K562 (cell line): ENCODE data around the gene ODAD3. TPM values are rescaled to one million over a fixed set of nuclear protein-coding genes. Genes with fewer than 3 reads are reported as not detected.

Source experiments
- ATAC-seq: fragments of 200-7000 bp; cut with Tn5 transposase; 3 replicates; pipeline ENCODE4 v1.9.1; 2020; ENCODE audit warnings: moderate library complexity
- BruUV-seq: library from RNA; stranded (reverse); fragments of 400-500 nt; replicated peaks from 2 replicates; lab custom pipeline; 2021; lab: Mats Ljungman, UMichigan
- CTCF ChIA-PET: fragments of 300-600 bp; formaldehyde crosslinking; extraction: SDS; loops from one replicate; lab custom pipeline; 2021; ENCODE audit warnings: low intra/inter-chr PET ratio; lab: Yijun Ruan, JAX
- POLR2A ChIA-PET: fragments of 300-600, 350-650 bp; sonication (Branson Sonifier 250); formaldehyde crosslinking; extraction: SDS; loops from one replicate; lab custom pipeline; 2021; ENCODE audit warnings: antibody characterized with exemption, inconsistent platforms; lab: Yijun Ruan, JAX
- DNase-seq, 4 experiments: peaks; one replicate each; pipeline versions ENCODE4 v3.0.0 to v3.0.0-alpha.2; 2011 to 2018; ENCODE audit warnings: low spot score in 3 of 4, mixed read lengths in 3 of 4; ENCODE audit errors: extremely low read depth in 1 of 4
- FAIRE-seq: peaks from 2 replicates; lab custom pipeline; 2011; peaks lifted over from hg19 to GRCh38; lab: Jason Lieb, UNC
- H2AFZ ChIP-seq: 2 replicates; pipeline ENCODE4 v1.6.0; 2011; ENCODE audit warnings: low read depth, low read length, control low read depth, inconsistent platforms
- H3K27ac ChIP-seq: fragments of 200-600 bp; 3 replicates; pipeline ENCODE4 v1.8.0; 2011; ENCODE audit warnings: low read depth, mild to moderate bottlenecking, control low read depth, inconsistent platforms, low read length, moderate library complexity, mixed read lengths; ENCODE audit errors: extremely low read depth
- H3K27me3 ChIP-seq, 2 experiments: fragments of 300-600 bp in 1 of 2; 2 replicates in 1 of 2; 3 replicates in 1 of 2; pipeline versions ENCODE4 v1.6.0 to v1.8.0; 2011; ENCODE audit warnings: inconsistent platforms in 2 of 2, low read length in 2 of 2, mild to moderate bottlenecking in 1 of 2, mixed read lengths in 1 of 2, moderate library complexity in 1 of 2; ENCODE audit not compliant: control insufficient read depth in 2 of 2, insufficient read depth in 2 of 2
- H3K36me3 ChIP-seq: fragments of 300-600 bp; 3 replicates; pipeline ENCODE4 v1.8.0; 2011; ENCODE audit warnings: mild to moderate bottlenecking, low read length, inconsistent platforms; ENCODE audit not compliant: control insufficient read depth, insufficient read depth
- H3K4me1 ChIP-seq, 2 experiments: fragments of 200-600 bp in 1 of 2; replicated peaks in 1 of 2; 2 replicates in 1 of 2; 3 replicates in 1 of 2; pipeline versions ENCODE4 v1.5.1 to v1.8.0; 2011; ENCODE audit warnings: inconsistent platforms in 2 of 2, low read length in 2 of 2, mild to moderate bottlenecking in 1 of 2, mixed read lengths in 1 of 2, moderate library complexity in 1 of 2; ENCODE audit not compliant: control insufficient read depth in 2 of 2, insufficient read depth in 2 of 2
- H3K4me2 ChIP-seq: 2 replicates; pipeline ENCODE4 v1.6.1; 2011; ENCODE audit warnings: low read length, control low read depth, inconsistent platforms, mixed read lengths; ENCODE audit not compliant: insufficient read depth
- H3K4me3 ChIP-seq: fragments of 200-600 bp; sonication (generic), shearing (Covaris generic); 2 replicates; pipeline ENCODE4 v1.5.1; 2016; ENCODE audit warnings: control low read depth, inconsistent platforms
- H3K79me2 ChIP-seq: fragments of 200-600 bp; 3 replicates; pipeline ENCODE4 v1.8.0; 2011; ENCODE audit warnings: low read length, inconsistent platforms; ENCODE audit not compliant: control insufficient read depth, insufficient read depth
- H3K9ac ChIP-seq, 2 experiments: 2 replicates each; pipeline versions ENCODE4 v1.6.0 to v1.6.1; 2011; ENCODE audit warnings: low read depth in 2 of 2, low read length in 2 of 2, control low read depth in 1 of 2, inconsistent platforms in 1 of 2, mild to moderate bottlenecking in 1 of 2, mixed read lengths in 1 of 2; ENCODE audit not compliant: insufficient read depth in 1 of 2
- H3K9me1 ChIP-seq: one replicate; pipeline ENCODE4 v1.6.0; 2011; ENCODE audit warnings: inconsistent platforms, mild to moderate bottlenecking, low read length, moderate library complexity; ENCODE audit not compliant: control insufficient read depth, insufficient read depth
- H3K9me3 ChIP-seq: replicated peaks from 2 replicates; pipeline ENCODE4 v1.5.1; 2011; ENCODE audit warnings: low read depth, low read length, inconsistent platforms; ENCODE audit not compliant: control insufficient read depth, insufficient read depth
- H4K20me1 ChIP-seq: replicated peaks from 2 replicates; pipeline ENCODE4 v1.6.1; 2011; ENCODE audit warnings: low read length, inconsistent platforms, mixed read lengths; ENCODE audit not compliant: control insufficient read depth, insufficient read depth
- ELF1 ChIP-seq: fragments of 200-800 bp; sonication (Bioruptor generic); IDR thresholded peaks from 2 replicates; pipeline ENCODE4 v1.6.1; 2016; ENCODE audit warnings: missing genetic modification characterization, missing compliant biosample characterization
- FUS ChIP-seq: fragments of 200-400 bp; formaldehyde crosslinking; optimal IDR thresholded peaks from 2 replicates; pipeline ENCODE3; 2017; ENCODE audit warnings: low read depth, low read length
- HDAC2 ChIP-seq: fragments of 450-650 bp; IDR thresholded peaks from 2 replicates; pipeline ENCODE4 v1.6.1; 2016; ENCODE audit warnings: mild to moderate bottlenecking
- JUN ChIP-seq, 2 experiments: sonication (generic) in 1 of 2; formaldehyde crosslinking in 1 of 2; IDR thresholded peaks; 2 replicates each; pipeline versions ENCODE4 v1.6.1 to v1.8.0; 2012 to 2022; ENCODE audit warnings: borderline replicate concordance in 2 of 2, mild to moderate bottlenecking in 2 of 2, improper control_type of control experiment in 1 of 2, low read depth in 1 of 2, low read length in 1 of 2, missing genetic modification reagents in 1 of 2
- NEUROD1 ChIP-seq: fragments of 150-350 bp; IDR thresholded peaks from 2 replicates; pipeline ENCODE4 v1.6.1; 2014; ENCODE audit warnings: borderline replicate concordance, low read length, low read depth; ENCODE audit not compliant: partially characterized antibody
- POU5F1 ChIP-seq: fragments of 150-350 bp; IDR thresholded peaks from 2 replicates; pipeline ENCODE4 v1.6.1; 2014; ENCODE audit warnings: borderline replicate concordance, low read length, low read depth, mild to moderate bottlenecking; ENCODE audit not compliant: partially characterized antibody
- XRCC5 ChIP-seq: fragments of 200-400 bp; formaldehyde crosslinking; IDR thresholded peaks from 2 replicates; pipeline ENCODE4 v1.6.1; 2017; ENCODE audit warnings: low read depth, mild to moderate bottlenecking, low read length
- ZNF12 ChIP-seq: sonication (generic); formaldehyde crosslinking; IDR thresholded peaks from 2 replicates; pipeline ENCODE4 v1.4.0; 2020; ENCODE audit warnings: mild to moderate bottlenecking, missing genetic modification reagents
- ZNF124 ChIP-seq: sonication (generic); formaldehyde crosslinking; IDR thresholded peaks from 2 replicates; pipeline ENCODE4 v1.8.1; 2022; ENCODE audit warnings: missing genetic modification reagents
- ZNF239 ChIP-seq: fragments of 250-450 bp; sonication (Bioruptor Pico); IDR thresholded peaks from 2 replicates; pipeline ENCODE4 v1.4.0; 2020; ENCODE audit warnings: mild to moderate bottlenecking
- ZNF282 ChIP-seq: sonication (generic); formaldehyde crosslinking; IDR thresholded peaks from 2 replicates; pipeline ENCODE4 v1.8.1; 2023; ENCODE audit warnings: missing genetic modification reagents
- ZNF316 ChIP-seq: fragments of 450-650 bp; IDR thresholded peaks from 2 replicates; pipeline ENCODE4 v1.6.1; 2016
- ZNF766 ChIP-seq: fragments of 200-800 bp; sonication (Bioruptor generic); conservative IDR thresholded peaks from 2 replicates; pipeline ENCODE4 v1.6.1; 2016; ENCODE audit warnings: missing genetic modification characterization, missing compliant biosample characterization
- ZZZ3 ChIP-seq: fragments of 450-650 bp; IDR thresholded peaks from 2 replicates; pipeline ENCODE4 v1.6.1; 2016; ENCODE audit warnings: antibody characterized with exemption, mild to moderate bottlenecking, moderate library complexity
- WGBS: fragments of 100-300 bp; shearing (Covaris generic); methylation state at CpG from one replicate; pipeline ENCODE4 v1.1.6; 2016; ENCODE audit warnings: low coverage, mixed read lengths; ENCODE audit not compliant: insufficient coverage; ENCODE audit errors: missing lambda C conversion rate; 5-methylcytosine and 5-hydroxymethylcytosine counted together
- in situ Hi-C: fragments of 300-500 bp; cut with MboI; formaldehyde crosslinking; loops from 4 replicates; pipeline ENCODE4 v1.15.0; 2018; ENCODE audit warnings: inconsistent platforms, mixed read lengths
- intact Hi-C: fragments of 100-400 bp; cut with micrococcal nuclease; formaldehyde crosslinking; loops from 2 replicates; pipeline ENCODE4 v1.14.2; 2022
- polyA plus RNA-seq, 8 experiments: library from polyadenylated mRNA; depleted of rRNA in 4 of 8; stranded (reverse) in 5 of 8; unstranded in 3 of 8; fragments of >200 nt; fragmentation: Nextera tagmentation in 2 of 8; fragmentation: Illumina TruSeq in 1 of 8; extraction: Ambion mirVana in 2 of 8; extraction: Trizol in 1 of 8; gene quantifications; 2 replicates each; pipeline versions ENCODE4 v1.2.1 to v1.2.3, GENCODE V29; 2011 to 2014; ENCODE audit warnings: inconsistent platforms in 1 of 8, missing spikeins in 1 of 8
- total RNA-seq, 7 experiments: library from RNA; depleted of rRNA in 6 of 7; stranded (reverse); fragments of >200 nt in 6 of 7; fragmentation: Illumina TruSeq in 2 of 7; extraction: Trizol in 2 of 7; gene quantifications; 2 replicates each; pipeline versions ENCODE4 v1.2.1 to v1.2.3, GENCODE V29; 2011 to 2021; ENCODE audit warnings: low replicate concordance in 1 of 7
- TF ChIP-seq, protein P1 (sequence below), 3 experiments: fragments of 200-800 bp in 1 of 3; fragments of 250-450 bp in 1 of 3; fragments of 450-650 bp in 1 of 3; sonication (Bioruptor Pico) in 1 of 3; sonication (Bioruptor generic) in 1 of 3; formaldehyde crosslinking in 1 of 3; IDR thresholded peaks; 2 replicates each; pipeline versions ENCODE4 v1.6.1 to v1.8.0; 2016 to 2022; ENCODE audit warnings: mild to moderate bottlenecking in 2 of 3, missing genetic modification characterization in 2 of 3, missing compliant biosample characterization in 1 of 3, moderate library complexity in 1 of 3
- TF ChIP-seq, protein P2 (sequence below), 2 experiments: IDR thresholded peaks; 2 replicates each; pipeline ENCODE4 v1.6.1; 2012; ENCODE audit warnings: improper control_type of control experiment in 2 of 2, low read depth in 2 of 2, low read length in 2 of 2, borderline replicate concordance in 1 of 2

The ODAD3 gene
- total and polyA plus RNA-seq, 9 of the 15 experiments (the other 6 are each of a cell fraction or from before 2014, with no cell fraction given) = 0.07 to 0.72 (median 0.14) TPM; not detected in 2

DNA sequence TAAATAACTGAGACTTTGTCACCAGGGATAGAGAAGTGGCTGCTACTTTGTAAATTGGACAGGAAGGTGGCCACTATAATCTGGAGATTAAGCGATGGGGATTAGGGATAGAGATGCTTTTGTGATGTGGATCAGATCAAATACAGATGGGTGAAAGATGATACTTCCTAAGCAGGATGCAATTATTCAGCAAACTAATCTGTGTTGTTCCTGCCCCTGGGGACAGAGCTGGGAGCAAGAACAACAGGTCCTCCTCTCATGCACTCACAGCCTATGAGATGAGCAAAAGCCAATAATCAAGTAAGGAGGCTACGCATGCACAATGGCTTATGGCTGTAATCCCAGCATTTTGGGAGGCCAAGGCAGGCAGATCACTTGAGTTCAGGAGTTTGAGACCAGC, 20.4 kb downstream of the ODAD3 start:
- FAIRE-seq = no peak
- intact Hi-C loops (no loop called here), in situ Hi-C loops (no loop called here)
- H3K79me2 ChIP-seq = no peaks in the 10 kb centered on the region
- POLR2A ChIA-PET = interaction anchor here (0.6 kb wide), 2 partner anchors 49 to 1379 kb away, joined by 3 to 4 read pairs; no protein-coding TSS in a partner anchor
- no peak overlapping the region for H3K4me2 ChIP-seq
- peak in 1 of 4 experiments; percentile 4 for DNase-seq
- peaks cover 0 to 14% of the 10 kb centered on the region in 2 experiments; a peak in 2 of 5 replicates for H3K4me1 ChIP-seq
- H3K36me3 ChIP-seq = no peaks in the 10 kb centered on the region
- BruUV-seq = no TSS peak
- peaks cover 2 to 9% of the 10 kb centered on the region in 2 experiments; a peak in 3 of 5 replicates for H3K27me3 ChIP-seq
- CTCF ChIA-PET = no interaction called here
- TF ChIP-seq ZNF316 (no peak), FUS (no peak), XRCC5 (no peak), NEUROD1 (no peak), HDAC2 (no peak), ELF1 (tag) (no peak), ZNF282 (CRISPR knock-in tag) (no peak), ZNF239 (CRISPR knock-in tag) (no peak), ZNF12 (CRISPR knock-in tag) (no peak), ZNF766 (CRISPR knock-in tag) (no peak), ZZZ3 (no peak), ZNF124 (CRISPR knock-in tag) (no peak), JUN (IDR thresholded peaks at IDR 0.05; ENCODE audit: borderline replicate concordance, low read depth, low read length) (no peak), JUN (CRISPR knock-in tag; IDR thresholded peaks at IDR 0.05; ENCODE audit: borderline replicate concordance) (no peak), POU5F1 (no peak)
- TF ChIP-seq, protein P1, sequence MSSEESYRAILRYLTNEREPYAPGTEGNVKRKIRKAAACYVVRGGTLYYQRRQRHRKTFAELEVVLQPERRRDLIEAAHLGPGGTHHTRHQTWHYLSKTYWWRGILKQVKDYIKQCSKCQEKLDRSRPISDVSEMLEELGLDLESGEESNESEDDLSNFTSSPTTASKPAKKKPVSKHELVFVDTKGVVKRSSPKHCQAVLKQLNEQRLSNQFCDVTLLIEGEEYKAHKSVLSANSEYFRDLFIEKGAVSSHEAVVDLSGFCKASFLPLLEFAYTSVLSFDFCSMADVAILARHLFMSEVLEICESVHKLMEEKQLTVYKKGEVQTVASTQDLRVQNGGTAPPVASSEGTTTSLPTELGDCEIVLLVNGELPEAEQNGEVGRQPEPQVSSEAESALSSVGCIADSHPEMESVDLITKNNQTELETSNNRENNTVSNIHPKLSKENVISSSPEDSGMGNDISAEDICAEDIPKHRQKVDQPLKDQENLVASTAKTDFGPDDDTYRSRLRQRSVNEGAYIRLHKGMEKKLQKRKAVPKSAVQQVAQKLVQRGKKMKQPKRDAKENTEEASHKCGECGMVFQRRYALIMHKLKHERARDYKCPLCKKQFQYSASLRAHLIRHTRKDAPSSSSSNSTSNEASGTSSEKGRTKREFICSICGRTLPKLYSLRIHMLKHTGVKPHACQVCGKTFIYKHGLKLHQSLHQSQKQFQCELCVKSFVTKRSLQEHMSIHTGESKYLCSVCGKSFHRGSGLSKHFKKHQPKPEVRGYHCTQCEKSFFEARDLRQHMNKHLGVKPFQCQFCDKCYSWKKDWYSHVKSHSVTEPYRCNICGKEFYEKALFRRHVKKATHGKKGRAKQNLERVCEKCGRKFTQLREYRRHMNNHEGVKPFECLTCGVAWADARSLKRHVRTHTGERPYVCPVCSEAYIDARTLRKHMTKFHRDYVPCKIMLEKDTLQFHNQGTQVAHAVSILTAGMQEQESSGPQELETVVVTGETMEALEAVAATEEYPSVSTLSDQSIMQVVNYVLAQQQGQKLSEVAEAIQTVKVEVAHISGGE (CRISPR knock-in tag; IDR thresholded peaks at IDR 0.05) = no peak
- TF ChIP-seq, protein P2, sequence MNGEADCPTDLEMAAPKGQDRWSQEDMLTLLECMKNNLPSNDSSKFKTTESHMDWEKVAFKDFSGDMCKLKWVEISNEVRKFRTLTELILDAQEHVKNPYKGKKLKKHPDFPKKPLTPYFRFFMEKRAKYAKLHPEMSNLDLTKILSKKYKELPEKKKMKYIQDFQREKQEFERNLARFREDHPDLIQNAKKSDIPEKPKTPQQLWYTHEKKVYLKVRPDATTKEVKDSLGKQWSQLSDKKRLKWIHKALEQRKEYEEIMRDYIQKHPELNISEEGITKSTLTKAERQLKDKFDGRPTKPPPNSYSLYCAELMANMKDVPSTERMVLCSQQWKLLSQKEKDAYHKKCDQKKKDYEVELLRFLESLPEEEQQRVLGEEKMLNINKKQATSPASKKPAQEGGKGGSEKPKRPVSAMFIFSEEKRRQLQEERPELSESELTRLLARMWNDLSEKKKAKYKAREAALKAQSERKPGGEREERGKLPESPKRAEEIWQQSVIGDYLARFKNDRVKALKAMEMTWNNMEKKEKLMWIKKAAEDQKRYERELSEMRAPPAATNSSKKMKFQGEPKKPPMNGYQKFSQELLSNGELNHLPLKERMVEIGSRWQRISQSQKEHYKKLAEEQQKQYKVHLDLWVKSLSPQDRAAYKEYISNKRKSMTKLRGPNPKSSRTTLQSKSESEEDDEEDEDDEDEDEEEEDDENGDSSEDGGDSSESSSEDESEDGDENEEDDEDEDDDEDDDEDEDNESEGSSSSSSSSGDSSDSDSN (IDR thresholded peaks at IDR 0.05; ENCODE audit: borderline replicate concordance in 1 of 2, low read depth in 2 of 2, low read length in 2 of 2) = no peak
- H3K4me3 ChIP-seq = no peak overlapping the region
- WGBS = 32% methylated on average over 2 of the region's 2 CpGs
- H3K9me3 ChIP-seq = no peaks in the 10 kb centered on the region
- no peaks in the 10 kb centered on the region for H3K9me1 ChIP-seq
- no peak for ATAC-seq
- no peak overlapping the region for H3K27ac ChIP-seq
- H3K9ac ChIP-seq = no peak overlapping the region
- H4K20me1 ChIP-seq = no peaks in the 10 kb centered on the region
- no peak overlapping the region for H2AFZ ChIP-seq
